ENCODE data around the gene CDK5RAP3. TPM values are rescaled to one million over a fixed set of nuclear protein-coding genes. Genes with fewer than 3 reads are reported as not detected.

Gene CDK5RAP3
- total RNA-seq, 1 experiment from 2014 or later = 128 TPM

GRCh38 chr17:47967607-47968252 lies 3.2 kb upstream of the CDK5RAP3 start:
- Mint-ChIP-seq H3K27ac (no peak overlapping the region), H3K36me3 (no peaks in the 10 kb centered on the region), H3K4me1 (peaks cover 14% of the 10 kb centered on the region), H3K27me3 (ENCODE audit: low read depth) (peaks cover 30% of the 10 kb centered on the region), H3K4me3 (no peak overlapping the region), H3K9me3 (peaks cover 3% of the 10 kb centered on the region)
- POLR2A ChIA-PET = no interaction called here
- CTCF ChIA-PET = interaction anchor here (1.6 to 5.4 kb wide), 3 partner anchors 13 to 21 kb away, joined by 3 to 119 read pairs (median 104); partner anchors contain the start of gene PRR15L
- TF ChIP-seq FOXK1 (CRISPR knock-in tag; IDR thresholded peaks at IDR 0.05) = no peak
- TF ChIP-seq, protein P1, sequence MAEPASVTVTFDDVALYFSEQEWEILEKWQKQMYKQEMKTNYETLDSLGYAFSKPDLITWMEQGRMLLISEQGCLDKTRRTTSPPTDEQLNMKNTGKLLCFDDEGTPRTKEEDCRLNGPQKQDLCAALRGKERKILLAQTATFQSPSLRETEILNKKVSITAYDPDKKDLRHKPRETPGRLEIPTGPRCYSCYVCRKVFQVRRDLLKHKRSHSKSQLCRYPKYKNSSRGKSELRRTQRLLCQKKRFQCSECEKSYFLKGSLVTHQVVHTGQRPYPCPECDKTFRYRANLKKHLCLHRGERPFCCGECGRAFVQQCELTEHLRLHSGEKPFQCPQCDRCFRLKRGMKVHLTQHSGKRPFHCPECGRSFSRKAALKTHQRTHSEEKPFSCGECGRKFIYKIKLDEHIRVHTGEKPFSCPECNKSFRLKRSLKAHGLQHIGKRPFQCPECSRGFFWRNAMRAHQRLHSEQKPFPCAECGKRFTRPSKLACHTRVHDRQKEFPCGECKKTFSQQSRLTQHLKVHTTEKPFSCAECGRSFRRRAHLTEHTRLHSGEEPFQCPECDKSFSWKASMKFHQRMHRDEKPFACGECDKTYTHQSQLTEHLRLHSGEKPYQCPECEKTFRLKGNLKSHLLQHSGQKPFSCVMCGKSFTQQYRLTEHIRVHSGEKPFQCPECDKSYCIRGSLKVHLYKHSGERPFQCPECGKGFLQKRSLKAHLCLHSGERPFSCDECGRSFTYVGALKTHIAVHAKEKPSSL (CRISPR knock-in tag; conservative IDR thresholded peaks at IDR 0.05) = no peak
- TF ChIP-seq ZNF532 (CRISPR knock-in tag; IDR thresholded peaks at IDR 0.05; ENCODE audit: borderline replicate concordance) = no peak
- TF ChIP-seq RORB (CRISPR knock-in tag; IDR thresholded peaks at IDR 0.05) = no peak
- no peak for TF ChIP-seq ZNF263 (CRISPR knock-in tag; IDR thresholded peaks at IDR 0.05; ENCODE audit: low read depth)
- no peak for TF ChIP-seq EMX1 (CRISPR knock-in tag; IDR thresholded peaks at IDR 0.05)
- no peak for TF ChIP-seq CTCF (IDR thresholded peaks at IDR 0.05)
- no peak for TF ChIP-seq NR2C2 (CRISPR knock-in tag; IDR thresholded peaks at IDR 0.05)
- TF ChIP-seq ZNF423 (CRISPR knock-in tag; IDR thresholded peaks at IDR 0.05) = no peak
- ATAC-seq (no peak), DNase-seq (ENCODE audit: low spot score) (no peak)

GRCh38 chr17:47968836-47969235 lies 2.1 kb upstream of the CDK5RAP3 start:
- POLR2A ChIA-PET = no interaction called here
- no peak overlapping the region for H3K4me3 Mint-ChIP-seq

More at GRCh38 chr17:47968836-47969235, 2.1 kb upstream of the CDK5RAP3 start:
- Mint-ChIP-seq H3K27me3 (ENCODE audit: low read depth) (peaks cover 25% of the 10 kb centered on the region), H3K9me3 (no peaks in the 10 kb centered on the region), H3K4me1 (peaks cover 14% of the 10 kb centered on the region), H3K36me3 (peaks cover 2% of the 10 kb centered on the region; the same call in 1 of the 2 replicates), H3K27ac (no peak overlapping the region)
- TF ChIP-seq, protein P2, sequence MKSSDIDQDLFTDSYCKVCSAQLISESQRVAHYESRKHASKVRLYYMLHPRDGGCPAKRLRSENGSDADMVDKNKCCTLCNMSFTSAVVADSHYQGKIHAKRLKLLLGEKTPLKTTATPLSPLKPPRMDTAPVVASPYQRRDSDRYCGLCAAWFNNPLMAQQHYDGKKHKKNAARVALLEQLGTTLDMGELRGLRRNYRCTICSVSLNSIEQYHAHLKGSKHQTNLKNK (CRISPR knock-in tag; IDR thresholded peaks at IDR 0.05) = no peak
- TF ChIP-seq, protein P3, sequence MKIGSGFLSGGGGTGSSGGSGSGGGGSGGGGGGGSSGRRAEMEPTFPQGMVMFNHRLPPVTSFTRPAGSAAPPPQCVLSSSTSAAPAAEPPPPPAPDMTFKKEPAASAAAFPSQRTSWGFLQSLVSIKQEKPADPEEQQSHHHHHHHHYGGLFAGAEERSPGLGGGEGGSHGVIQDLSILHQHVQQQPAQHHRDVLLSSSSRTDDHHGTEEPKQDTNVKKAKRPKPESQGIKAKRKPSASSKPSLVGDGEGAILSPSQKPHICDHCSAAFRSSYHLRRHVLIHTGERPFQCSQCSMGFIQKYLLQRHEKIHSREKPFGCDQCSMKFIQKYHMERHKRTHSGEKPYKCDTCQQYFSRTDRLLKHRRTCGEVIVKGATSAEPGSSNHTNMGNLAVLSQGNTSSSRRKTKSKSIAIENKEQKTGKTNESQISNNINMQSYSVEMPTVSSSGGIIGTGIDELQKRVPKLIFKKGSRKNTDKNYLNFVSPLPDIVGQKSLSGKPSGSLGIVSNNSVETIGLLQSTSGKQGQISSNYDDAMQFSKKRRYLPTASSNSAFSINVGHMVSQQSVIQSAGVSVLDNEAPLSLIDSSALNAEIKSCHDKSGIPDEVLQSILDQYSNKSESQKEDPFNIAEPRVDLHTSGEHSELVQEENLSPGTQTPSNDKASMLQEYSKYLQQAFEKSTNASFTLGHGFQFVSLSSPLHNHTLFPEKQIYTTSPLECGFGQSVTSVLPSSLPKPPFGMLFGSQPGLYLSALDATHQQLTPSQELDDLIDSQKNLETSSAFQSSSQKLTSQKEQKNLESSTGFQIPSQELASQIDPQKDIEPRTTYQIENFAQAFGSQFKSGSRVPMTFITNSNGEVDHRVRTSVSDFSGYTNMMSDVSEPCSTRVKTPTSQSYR (CRISPR knock-in tag; IDR thresholded peaks at IDR 0.05) = no peak
- no peak for TF ChIP-seq ZNF138 (CRISPR knock-in tag; conservative IDR thresholded peaks at IDR 0.05)
- TF ChIP-seq, protein P4, sequence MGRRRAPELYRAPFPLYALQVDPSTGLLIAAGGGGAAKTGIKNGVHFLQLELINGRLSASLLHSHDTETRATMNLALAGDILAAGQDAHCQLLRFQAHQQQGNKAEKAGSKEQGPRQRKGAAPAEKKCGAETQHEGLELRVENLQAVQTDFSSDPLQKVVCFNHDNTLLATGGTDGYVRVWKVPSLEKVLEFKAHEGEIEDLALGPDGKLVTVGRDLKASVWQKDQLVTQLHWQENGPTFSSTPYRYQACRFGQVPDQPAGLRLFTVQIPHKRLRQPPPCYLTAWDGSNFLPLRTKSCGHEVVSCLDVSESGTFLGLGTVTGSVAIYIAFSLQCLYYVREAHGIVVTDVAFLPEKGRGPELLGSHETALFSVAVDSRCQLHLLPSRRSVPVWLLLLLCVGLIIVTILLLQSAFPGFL (CRISPR knock-in tag; IDR thresholded peaks at IDR 0.05; ENCODE audit: borderline replicate concordance) = no peak
- DNase-seq (ENCODE audit: low spot score) (no peak), ATAC-seq (no peak)
- CTCF ChIA-PET = interaction anchor here (0.8 to 5.4 kb wide), 6 partner anchors 14 to 128 kb away, joined by 6 to 119 read pairs (median 37); partner anchors contain the start of genes PNPO, PRR15L and SCRN2

Data from WTC11 (cell line).